HFFc6 (cell line): ENCODE measurements around the gene ERI3. TPM values are rescaled to one million over a fixed set of nuclear protein-coding genes. Genes with fewer than 3 reads are reported as not detected.

Experiments
- DNase-seq: peaks from one replicate; pipeline ENCODE4 v3.0.0-alpha.2; 2018
- H3K27ac Mint-ChIP-seq: 2 replicates; pipeline ENCODE4 v1.8.0; 2020; ENCODE audit warnings: mild to moderate bottlenecking, mixed read lengths
- H3K27me3 Mint-ChIP-seq: 2 replicates; pipeline ENCODE4 v1.8.0; 2021; ENCODE audit warnings: mild to moderate bottlenecking, moderate library complexity, mixed read lengths; ENCODE audit not compliant: insufficient read depth
- H3K36me3 Mint-ChIP-seq: 2 replicates; pipeline ENCODE4 v1.8.0; 2021; ENCODE audit warnings: low read depth, mixed read lengths
- H3K4me1 Mint-ChIP-seq: 2 replicates; pipeline ENCODE4 v1.8.0; 2020; ENCODE audit warnings: low read depth, mixed read lengths
- H3K4me3 Mint-ChIP-seq: 2 replicates; pipeline ENCODE4 v1.8.0; 2020; ENCODE audit warnings: mild to moderate bottlenecking, moderate library complexity, mixed read lengths
- H3K9me3 Mint-ChIP-seq: 2 replicates; pipeline ENCODE4 v1.8.0; 2020; ENCODE audit warnings: mild to moderate bottlenecking, mixed read lengths
- total RNA-seq, 6 experiments: library from RNA; stranded (reverse); fragmentation: NEBNext Ultra II Directional; extraction: Animal tissue kit (Norgen Biotek cat#: 25700); gene quantifications; 2 replicates in 1 of 6; 3 replicates in 5 of 6; pipeline ENCODE4 v1.2.3, GENCODE V29; 2021
- TF ChIP-seq, protein P1 (sequence below): fragments of 200-600 bp; sonication (generic); IDR thresholded peaks from 2 replicates; pipeline ENCODE4 v1.5.0; 2021; ENCODE audit warnings: antibody characterized with exemption, mild to moderate bottlenecking

ERI3 gene
- total RNA-seq, 6 experiments from 2014 or later = 54.7 to 63.5 (median 58.3) TPM

- TF ChIP-seq, protein P1, sequence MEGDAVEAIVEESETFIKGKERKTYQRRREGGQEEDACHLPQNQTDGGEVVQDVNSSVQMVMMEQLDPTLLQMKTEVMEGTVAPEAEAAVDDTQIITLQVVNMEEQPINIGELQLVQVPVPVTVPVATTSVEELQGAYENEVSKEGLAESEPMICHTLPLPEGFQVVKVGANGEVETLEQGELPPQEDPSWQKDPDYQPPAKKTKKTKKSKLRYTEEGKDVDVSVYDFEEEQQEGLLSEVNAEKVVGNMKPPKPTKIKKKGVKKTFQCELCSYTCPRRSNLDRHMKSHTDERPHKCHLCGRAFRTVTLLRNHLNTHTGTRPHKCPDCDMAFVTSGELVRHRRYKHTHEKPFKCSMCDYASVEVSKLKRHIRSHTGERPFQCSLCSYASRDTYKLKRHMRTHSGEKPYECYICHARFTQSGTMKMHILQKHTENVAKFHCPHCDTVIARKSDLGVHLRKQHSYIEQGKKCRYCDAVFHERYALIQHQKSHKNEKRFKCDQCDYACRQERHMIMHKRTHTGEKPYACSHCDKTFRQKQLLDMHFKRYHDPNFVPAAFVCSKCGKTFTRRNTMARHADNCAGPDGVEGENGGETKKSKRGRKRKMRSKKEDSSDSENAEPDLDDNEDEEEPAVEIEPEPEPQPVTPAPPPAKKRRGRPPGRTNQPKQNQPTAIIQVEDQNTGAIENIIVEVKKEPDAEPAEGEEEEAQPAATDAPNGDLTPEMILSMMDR = no peak
- no peaks in the 10 kb centered on the region for H3K27me3 Mint-ChIP-seq
- H3K36me3 Mint-ChIP-seq = peaks cover 15% of the 10 kb centered on the region; the same call in 1 of the 2 replicates
- DNase-seq = no peak
- H3K27ac Mint-ChIP-seq = no peak overlapping the region
- no peak overlapping the region for H3K4me3 Mint-ChIP-seq
- no peaks in the 10 kb centered on the region for H3K9me3 Mint-ChIP-seq
- peaks cover 33% of the 10 kb centered on the region for H3K4me1 Mint-ChIP-seq
Measured at GRCh38 chr1:44322367-44322766, 32.7 kb downstream of the ERI3 start.

GRCh38 chr1:44321466-44321865 is 33.6 kb downstream of the ERI3 start:
- Mint-ChIP-seq H3K4me1 (peaks cover 24% of the 10 kb centered on the region), H3K27ac (no peak overlapping the region)

DNA sequence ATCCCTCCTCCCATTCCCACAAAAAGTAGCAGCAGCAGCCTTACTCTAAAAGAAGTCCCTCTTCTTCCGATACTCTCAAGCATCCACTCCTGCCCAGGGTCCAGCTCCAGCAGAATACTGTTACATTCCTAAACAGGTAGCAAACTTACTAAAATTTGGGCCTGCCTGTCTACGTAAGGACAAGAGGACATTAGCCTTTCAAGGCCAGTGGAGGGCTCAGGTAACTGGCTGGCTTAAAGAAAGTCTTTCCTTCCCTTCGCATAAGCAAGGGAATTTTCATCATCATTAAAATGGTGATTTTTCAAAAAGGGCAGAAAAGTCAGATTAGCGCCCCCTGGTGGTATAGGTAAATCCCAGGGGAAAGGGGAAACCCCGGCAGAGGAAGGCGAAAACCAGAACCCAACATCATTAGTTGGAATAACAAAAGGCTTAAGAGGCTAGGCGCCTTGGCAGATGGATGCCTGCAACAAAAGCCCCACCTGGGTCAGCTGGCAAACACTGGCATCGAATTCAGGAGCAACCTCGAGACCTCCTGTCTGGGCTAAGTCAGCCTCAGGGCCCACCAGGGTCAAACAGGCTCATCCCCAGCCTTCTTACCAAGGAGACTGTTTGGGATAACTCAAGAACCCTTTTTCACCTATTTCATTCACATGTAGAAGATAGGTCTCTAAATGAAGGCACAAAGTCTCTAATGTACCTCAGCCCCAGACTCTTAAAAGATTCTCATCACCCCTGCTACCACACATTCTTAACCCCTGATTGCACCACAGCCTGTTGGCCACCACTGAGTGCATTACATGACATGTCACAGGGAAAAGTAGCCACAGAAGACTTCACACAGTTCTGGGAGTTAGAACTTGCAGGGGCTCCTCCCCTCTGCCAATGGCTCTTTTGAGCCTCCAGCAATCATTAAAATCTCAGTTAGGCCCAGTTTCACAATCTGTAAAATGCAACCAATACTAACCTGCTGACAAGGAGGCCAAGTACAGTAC is 36.7 kb downstream of the ERI3 start:
- peaks cover 13% of the 10 kb centered on the region for H3K4me1 Mint-ChIP-seq
- H3K27ac Mint-ChIP-seq = no peak overlapping the region
- TF ChIP-seq, protein P1 = peak; percentile 97
- peaks cover 8% of the 10 kb centered on the region; the same call in 1 of the 2 replicates for H3K36me3 Mint-ChIP-seq
- H3K4me3 Mint-ChIP-seq = no peak overlapping the region
- H3K9me3 Mint-ChIP-seq = no peaks in the 10 kb centered on the region
- DNase-seq = peak; percentile 21
- 0 out of 2 replicates have a peak, but pooled peaks cover 2% of the 10 kb centered on the region for H3K27me3 Mint-ChIP-seq

More at GRCh38 chr1:44321466-44321865, 33.6 kb downstream of the ERI3 start:
- Mint-ChIP-seq H3K36me3 (peaks cover 15% of the 10 kb centered on the region; the same call in 1 of the 2 replicates), H3K9me3 (no peaks in the 10 kb centered on the region), H3K4me3 (no peak overlapping the region), H3K27me3 (no peaks in the 10 kb centered on the region)
- no peak for DNase-seq
- TF ChIP-seq, protein P1 = no peak

DNA sequence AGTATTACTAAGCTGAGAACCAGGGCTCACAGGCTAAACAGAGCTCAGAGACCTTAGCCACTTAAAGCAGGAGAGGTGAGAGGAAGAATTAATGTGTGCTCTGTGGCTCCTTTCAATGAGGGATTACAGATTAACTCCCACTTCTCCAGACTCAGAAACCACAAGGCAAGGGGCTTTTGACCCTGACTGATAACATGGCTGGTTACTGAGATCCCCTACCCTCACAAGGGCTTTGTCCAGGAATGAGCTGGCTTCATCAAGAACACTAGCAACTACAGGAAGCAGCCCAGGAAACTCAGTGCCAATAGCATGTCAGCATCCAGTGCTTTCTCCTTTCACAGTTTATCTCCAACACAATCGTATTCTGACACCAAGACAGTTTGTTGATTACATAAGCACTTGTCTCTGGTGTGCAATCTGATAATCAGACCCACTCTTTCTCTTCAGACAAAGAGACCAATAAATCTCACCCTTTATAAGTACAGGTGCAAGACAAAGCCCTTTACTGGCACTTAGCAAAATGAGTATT is 38.8 kb downstream of the ERI3 start:
- Mint-ChIP-seq H3K27me3 (peaks cover 2% of the 10 kb centered on the region; the same call in 1 of the 2 replicates), H3K9me3 (no peaks in the 10 kb centered on the region), H3K27ac (no peak overlapping the region)

GRCh38 chr1:44315521-44315920 is 39.5 kb downstream of the ERI3 start:
- H3K4me3 Mint-ChIP-seq = no peak overlapping the region
- H3K27me3 Mint-ChIP-seq = peaks cover 2% of the 10 kb centered on the region; the same call in 1 of the 2 replicates
- peaks cover 10% of the 10 kb centered on the region; the same call in 1 of the 2 replicates for H3K36me3 Mint-ChIP-seq

More for the DNA sequence above, 38.8 kb downstream of the ERI3 start:
- no peak for DNase-seq
- TF ChIP-seq, protein P1 = no peak
- no peak overlapping the region for H3K4me3 Mint-ChIP-seq
- peaks cover 13% of the 10 kb centered on the region for H3K4me1 Mint-ChIP-seq
- H3K36me3 Mint-ChIP-seq = peaks cover 10% of the 10 kb centered on the region; the same call in 1 of the 2 replicates

More at GRCh38 chr1:44315521-44315920, 39.5 kb downstream of the ERI3 start:
- H3K9me3 Mint-ChIP-seq = no peaks in the 10 kb centered on the region
- peaks cover 13% of the 10 kb centered on the region for H3K4me1 Mint-ChIP-seq
- TF ChIP-seq, protein P1 = no peak
- H3K27ac Mint-ChIP-seq = no peak overlapping the region
- DNase-seq = no peak
